ENCODE measurements around the gene TMX4.
"Not testable (repeated sequence)": the region's sequence is repeated elsewhere in the genome, so short reads cannot be mapped to it uniquely, and the experiment has no call there.

The TMX4 gene

DNA sequence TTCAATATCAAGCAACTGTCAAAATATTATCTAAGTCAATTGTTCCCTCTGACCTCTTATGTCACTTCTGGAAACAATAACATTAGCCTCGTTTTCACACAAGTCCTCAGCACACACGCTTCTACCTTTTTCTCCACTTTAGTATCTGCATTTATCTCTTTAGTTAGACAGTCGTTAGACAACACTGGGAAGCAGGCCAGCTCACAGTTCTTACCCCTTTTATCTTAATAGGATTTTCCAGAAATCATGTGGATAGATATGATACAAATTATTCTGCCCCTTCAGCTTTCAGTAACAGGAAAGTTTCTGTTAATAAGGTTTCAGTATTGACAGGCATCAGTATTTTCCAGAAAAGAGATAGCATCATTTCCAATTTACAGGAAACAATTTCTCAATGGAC is 53.4 kb downstream of the TMX4 start:
- no peak for DNase-seq

DNA sequence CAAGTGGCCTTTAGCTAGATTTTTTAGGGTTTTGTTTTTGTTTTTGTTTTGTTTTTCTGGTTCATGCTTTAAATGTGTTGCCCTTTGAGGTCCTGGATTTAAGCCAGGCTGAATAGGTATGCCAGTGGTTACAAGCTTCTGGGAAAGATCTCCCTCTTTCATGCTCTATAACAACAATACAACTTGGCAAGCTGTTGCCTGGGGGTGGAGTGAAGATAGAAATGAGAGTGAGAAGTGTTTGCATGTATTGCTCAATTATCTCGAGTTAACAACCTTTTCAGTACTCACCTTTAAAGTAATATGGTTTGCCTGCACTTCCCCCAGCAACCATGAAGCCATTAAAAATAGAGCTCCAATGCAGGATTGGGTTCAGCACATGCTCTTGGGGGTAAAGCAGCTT is 60.1 kb downstream of the TMX4 start:
- DNase-seq, result no peak

DNA sequence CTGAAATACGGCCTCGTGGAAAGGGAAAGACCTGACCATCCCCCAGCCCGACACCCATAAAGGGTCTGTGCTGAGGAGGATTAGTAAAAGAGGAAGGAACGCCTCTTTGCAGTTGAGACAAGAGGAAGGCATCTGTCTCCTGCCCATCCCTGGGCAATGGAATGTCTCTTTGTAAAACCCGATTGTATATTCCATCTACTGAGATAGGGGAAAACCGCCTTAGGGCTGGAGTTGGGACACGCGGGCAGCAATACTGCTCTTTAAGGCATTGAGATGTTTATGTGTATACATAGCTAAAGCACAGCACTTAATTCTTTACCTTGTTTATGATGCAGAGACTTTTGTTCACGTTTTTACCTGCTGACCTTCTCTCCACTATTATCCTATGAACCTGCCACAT is 63.0 kb downstream of the TMX4 start:
- DNase-seq, result not testable (repeated sequence)

DNA sequence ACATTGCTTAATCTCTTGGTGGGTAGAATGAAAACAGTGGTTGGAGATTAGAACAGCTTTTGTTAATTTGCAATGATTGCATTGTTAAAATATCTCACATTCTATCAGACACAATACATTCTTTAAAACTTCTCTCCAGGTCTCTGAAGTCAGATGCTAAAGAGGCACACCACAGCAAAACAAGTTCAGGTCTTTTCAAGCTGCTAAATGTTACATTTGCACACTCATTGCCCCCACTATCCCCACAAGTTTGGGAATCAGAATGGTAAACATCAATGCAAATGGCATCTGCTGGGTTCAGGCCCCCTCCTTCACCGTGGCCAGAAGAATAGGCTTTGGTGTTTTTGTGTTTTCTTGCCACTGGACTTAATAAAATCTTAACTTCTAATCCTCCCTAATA is 69.2 kb downstream of the TMX4 start:
- DNase-seq, result no peak

DNA sequence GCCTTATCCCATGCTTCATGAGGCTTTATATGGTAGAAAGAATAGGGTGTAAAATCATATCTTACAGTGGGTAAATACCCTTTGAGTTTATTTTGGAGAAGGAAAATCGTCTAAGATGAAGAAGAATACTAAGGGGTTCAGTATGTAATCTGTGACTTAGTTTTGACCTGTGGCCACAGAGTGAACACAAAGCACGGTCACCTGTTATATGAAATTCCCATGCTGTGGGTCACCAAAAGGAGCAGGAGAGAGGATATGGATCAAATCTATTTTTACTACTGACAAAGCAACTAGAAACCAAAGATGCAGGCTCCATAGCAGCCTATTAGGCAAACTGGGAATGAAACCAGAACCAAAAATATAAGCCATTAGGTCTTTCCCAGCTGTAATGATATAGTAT is 75.7 kb downstream of the TMX4 start:
- no peak for DNase-seq

DNA sequence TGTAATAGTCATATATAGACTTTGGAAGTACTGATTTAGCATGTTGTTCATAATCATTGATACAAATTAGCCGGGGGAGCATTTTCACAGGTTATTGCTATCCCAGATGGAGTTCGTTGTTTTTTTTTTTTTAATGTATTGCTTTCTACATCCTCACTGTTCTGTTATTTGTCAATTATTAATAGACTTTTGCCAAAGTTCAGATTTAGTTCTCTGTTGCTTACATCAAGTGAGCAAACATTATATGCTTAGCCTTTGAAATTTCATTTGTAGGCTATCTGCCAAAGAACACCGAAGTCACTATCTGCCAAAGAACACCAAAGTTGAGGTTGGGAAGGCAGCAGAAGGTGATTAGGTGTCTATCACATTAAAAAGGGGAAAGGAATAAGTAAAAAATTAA is 79.2 kb downstream of the TMX4 start, which contains the start of gene HAO1:
HAO1 (minus strand) TSS at position 118 of the 400 bp plus-strand sequence; CDS start at position 82, 36 bp downstream.
- no peak for DNase-seq

DNA sequence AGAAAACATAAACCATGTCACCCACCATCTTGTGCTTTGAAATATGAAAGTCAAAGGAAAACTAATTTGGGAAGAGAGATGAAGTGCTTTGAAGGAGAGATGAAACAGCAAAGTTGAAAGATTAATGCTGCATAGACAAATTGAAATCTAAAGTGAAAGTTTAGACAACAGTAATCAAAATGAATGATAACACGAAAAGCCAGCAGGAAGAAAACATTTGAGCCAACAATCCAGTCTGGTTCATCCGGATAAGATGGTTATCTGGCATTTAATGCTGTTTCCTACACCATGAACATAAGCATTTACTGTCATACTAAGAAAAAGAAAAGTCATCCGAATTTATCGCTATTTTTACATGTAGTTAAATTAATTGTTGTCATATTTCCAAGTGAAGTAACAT is 79.9 kb downstream of the TMX4 start:
- DNase-seq, result no peak

DNA sequence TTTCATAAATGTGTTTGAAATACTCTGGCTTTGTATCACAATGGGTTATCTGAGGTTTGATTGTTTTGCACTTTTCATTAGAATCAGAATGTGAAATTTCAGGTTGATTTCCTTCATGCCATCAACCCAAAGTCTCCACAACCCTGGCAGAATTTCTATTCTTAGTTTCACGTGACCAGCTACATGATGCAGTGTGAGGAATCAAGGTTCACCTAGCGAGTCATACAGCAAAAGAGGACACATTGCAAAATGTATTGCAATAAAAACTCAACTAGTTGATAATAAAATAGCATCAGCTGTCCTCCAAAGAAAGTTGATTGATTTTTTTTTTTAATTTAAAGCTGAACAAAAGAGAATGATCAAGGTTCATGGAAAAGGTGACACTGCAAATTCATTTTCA is 81.5 kb downstream of the TMX4 start:
- DNase-seq, result no peak

DNA sequence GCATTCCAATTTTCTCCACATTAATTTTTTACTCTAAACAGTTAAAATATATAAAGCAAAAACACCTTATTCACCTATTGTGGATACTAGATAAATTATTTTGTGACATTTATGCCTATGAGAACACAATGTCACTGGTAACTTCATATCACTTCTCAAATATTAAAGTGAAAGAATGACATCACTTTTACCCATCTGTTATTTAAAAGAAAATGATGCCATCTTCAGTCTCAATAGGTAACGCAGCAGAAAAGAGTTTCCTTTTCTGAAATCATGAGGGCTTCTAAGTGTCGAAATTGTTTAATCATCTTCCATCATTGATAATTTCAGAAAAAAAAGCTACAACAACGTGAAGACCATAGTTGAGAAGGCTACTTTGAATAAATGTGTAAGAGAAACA is 82.2 kb downstream of the TMX4 start:
- no peak for DNase-seq

DNA sequence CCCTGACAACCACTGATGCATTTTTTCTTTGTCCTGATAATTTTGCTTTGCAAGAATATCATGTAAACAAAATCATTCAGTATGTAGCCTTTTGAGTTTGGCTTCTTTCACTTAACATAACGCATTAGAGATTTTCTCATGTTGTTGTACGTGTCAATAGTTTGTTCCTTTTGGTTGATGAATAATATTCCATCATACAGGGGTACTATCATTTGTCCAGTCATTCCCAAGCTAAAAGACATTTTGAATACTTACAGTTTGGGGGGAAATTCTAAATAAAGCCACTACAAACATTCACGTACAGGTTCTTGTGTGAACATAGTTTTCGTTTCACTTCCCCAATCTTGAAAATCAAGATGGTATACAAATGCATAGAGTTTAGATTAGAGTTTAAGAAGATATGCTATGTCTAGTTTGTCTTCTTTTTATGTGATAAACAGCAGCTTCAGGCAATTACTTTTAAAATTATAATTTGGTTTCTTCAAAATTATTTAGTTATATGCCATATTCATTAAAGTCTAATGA is 84.5 kb downstream of the TMX4 start:
- no peak for DNase-seq

DNA sequence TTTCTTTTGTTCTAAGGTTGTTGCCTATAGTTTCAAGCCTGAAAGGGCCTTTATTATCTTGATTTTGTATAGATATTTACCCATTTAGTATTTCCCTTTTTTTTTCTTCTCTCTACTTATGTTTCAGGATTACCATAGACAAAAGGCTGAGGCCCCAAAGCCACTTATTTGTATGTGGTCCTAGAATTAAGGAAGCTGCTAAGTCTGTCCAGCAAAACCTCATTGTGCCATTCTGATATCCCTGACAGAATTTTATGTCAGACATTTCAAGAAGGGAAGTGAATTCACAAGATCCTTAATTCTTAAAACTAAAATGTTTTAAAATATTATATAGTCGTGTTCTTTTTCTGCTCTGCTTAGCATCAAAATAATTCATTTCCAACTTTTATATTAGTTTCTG is 86.2 kb downstream of the TMX4 start:
- no peak for DNase-seq

DNA sequence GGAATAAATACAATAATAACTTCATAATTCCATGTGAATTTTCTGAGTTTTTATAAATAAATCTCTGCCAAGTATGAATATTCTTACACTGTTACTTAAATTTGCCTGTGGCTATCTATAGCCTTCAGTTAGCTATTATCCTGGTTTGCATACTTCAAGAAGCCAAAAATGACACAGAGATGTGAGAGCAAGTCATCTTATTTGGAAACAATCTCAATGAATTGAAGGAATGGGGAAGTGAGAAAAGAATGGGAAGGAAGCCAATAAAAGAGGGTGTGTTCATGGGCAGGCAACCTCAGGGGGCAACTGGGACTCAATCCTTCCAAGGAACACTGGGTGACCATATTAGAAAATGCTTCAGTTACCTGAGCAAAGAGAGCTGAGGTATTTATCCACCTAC is 89.2 kb downstream of the TMX4 start:
- no peak for DNase-seq

Measured in NCI-H2171 treated with DMSO at 0.1 percent for 48 hours (cell line).